Activated effector memory CD4-positive, alpha-beta T cell treated with Interleukin-2 at 50 U/mL for 16 hours (primary cell): ENCODE measurements around the gene TMEM242.

ENCODE experiments used
- DNase-seq: peaks from one replicate; pipeline ENCODE4 v3.0.0-alpha.2; 2020

Gene TMEM242

DNA sequence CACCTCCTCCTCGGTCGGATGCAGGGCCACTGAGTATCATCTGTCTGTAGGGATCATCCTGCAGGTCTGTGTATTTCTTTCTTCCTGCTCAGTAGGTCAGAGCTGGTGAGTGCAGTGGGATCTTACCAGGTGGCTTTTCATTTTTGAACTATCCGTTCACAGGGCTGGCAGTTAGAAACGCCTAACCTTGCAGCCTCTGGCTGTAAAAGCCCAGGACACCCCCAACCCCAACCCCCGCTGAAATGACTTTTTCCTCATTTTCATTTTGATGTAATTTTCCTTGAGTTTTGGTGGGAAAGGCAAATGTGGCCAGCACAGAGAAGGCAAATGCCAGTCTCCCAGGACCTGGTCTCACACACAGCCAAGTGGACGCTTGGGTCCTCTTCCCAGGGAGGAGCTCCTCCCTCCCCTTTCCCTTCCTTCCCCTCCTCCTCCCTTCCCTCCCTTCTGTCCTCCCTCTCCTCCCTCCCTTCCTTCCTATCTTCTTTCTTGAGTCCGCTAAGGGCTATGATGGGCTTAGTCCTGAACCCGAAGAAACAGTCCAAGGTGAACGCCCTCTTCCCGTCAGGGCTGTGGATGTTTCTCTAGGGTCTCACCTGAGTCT, 36.0 kb downstream of the TMEM242 start:
- DNase-seq = no peak

DNA sequence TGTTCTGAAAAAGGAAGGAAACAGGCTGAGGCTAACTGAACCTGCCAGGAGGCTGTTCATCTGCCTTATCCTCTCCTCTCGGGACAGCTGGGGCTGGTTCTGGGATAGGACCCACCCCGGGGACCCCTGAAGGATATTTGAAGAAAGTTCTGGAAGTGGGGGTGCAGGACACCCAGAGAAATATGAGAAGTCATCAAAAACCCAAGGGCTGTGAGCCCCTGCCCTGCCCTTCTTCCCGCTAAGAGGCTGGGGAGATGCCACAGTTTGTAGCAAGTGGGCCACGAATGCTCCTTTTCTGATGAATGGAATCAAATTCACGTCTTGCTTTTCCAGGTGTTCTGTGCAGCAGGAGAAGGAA, 37.9 kb downstream of the TMEM242 start:
- no peak for DNase-seq

DNA sequence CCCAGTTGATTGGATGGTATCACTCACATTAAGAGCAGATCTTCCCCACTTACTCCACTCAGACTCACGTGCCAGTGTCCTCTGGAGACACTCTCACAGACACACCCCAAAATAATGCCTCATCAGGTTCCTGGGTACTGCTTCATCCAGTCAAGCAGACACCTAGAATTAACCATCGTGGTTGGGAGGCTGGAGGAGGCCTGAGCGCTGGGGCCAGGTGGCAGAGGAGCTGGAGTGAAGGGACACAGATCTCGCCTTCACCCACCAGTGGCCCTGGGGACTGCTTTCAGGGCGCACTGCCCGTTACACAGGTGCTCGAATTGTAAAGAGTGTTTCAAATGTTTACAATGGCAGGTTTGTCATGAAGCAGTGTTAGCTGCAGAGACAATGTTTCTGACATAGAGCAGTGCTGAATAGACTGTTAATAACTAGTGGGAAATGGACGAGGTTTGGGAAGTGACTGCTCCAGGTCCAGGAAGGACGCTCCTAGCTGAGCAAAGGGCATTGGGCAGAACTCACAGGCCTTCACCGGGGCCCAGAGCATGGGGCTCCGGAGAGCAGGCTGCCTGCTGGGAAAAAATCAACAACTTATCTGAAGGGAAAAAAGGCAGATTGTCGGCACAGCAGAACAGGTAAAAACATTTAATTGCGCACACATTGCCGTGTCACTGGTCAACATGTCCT, 38.4 kb downstream of the TMEM242 start:
- no peak for DNase-seq

DNA sequence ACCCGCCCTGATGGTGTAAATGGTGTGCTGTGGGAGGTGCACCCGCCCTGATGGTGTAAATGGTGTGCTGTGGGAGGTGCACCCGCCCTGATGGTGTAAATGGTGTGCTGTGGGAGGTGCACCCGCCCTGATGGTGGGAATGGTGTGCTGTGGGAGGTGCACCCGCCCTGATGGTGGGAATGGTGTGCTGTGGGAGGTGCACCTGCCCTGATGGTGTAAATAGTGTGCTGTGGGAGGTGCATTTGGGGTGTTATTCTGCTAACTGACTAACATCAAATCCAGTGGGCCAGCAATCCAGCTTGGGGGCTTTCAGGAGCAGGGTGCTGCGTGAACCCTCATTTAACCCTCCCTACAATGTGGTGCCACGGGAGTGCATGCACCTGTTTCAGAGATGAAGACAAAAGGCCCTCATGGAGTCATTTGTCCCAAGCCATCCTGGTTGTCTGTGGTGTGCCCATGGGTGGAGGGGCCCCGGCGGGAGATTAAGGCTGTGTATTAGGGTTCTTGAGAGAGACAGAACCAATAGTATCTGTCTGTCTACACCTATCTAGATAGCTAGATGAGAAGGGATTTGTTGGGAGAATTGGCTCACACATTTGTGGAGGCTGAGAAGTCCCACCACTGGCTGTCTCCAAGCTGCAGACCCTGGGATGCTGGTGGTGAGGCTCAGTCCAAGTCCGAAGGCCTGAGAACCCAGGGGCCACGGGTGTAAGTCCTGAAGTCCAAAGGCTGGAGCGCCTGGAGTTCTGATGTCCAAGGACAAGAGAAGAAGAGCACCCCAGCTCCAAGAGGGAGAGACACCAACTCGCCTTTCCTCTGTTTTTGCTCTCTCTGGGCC, 39.2 kb downstream of the TMEM242 start:
- DNase-seq = no peak

DNA sequence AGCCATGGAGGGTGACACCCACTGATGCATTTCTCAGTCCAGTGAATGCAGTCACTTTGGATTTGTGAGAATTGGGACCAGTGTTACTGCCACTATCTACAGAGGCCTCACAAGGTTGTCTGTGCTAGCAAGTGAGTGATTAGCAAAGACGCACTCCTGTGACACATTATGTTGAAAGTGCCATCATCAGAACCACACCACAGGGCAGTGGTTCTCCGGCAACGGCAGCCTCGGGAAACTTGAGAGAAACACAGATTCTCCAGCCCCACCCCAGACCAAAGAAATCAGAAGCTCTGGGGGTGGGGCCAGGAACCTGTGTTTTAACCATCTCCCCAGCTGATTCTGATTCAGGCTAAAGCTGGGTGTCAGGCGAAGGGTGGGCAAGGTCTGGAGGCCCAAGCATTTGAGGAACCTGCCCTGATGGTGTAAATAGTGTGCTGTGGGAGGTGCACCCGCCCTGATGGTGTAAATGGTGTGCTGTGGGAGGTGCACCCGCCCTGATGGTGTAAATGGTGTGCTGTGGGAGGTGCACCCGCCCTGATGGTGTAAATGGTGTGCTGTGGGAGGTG, 39.9 kb downstream of the TMEM242 start:
- DNase-seq = no peak

DNA sequence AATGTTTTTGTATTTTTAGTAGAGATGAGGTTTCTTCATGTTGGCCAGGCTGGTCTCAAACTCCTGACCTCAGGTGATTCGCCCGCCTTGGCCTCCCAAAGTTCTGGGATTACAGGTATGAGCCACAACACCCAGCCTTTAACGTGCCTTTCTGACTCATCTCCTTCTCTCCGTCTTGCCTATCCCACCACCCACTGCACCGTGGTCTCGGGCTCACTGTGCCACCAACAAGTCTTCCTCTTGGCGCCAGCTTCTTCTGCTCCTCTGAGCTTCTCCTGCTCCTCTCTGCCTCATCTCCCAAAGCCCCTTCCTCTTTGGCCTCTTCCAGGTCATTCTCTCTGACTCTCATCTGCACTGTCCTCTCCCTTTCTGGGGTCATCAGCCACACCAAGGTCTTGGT, 41.0 kb downstream of the TMEM242 start:
- no peak for DNase-seq

DNA sequence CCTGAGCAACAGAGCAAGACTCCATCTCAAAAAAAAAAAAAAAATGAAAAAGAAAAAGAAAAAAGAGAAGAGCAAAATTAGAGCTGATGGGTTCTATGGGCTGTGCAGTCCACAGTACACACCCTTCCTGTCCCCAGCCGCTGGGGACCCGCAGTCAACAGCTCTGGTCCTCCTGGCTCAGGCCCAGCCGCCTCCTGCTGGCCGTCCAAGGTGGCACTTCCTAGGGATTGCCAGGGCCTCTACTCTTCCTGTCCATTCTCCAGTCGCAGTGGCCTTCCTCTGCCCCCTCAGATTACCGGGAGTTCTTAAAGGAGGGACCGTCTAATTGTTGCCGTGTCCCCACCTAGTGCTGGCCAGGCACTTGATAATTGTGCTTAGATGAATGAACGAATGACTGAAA, 41.7 kb downstream of the TMEM242 start:
- no peak for DNase-seq

DNA sequence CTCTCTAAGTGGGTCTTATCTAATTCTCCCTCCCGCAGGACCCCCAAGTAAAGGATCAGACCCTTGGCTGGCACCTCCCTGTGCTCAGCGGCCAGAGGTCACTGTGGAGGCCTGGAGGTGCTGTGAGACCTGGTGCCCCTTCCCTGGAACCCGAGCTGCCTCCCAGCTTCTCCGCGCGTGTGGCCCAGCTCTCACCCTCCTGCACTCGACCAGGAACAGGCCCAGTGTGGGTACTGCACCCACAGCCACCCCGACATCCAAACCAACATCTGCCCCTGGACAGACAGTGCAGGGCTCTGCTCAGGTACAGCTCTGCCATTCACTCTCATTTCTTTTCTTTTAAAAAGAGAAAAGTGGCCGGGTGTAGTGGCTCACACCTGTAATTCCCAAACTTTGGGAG, 42.4 kb downstream of the TMEM242 start:
- DNase-seq = no peak

DNA sequence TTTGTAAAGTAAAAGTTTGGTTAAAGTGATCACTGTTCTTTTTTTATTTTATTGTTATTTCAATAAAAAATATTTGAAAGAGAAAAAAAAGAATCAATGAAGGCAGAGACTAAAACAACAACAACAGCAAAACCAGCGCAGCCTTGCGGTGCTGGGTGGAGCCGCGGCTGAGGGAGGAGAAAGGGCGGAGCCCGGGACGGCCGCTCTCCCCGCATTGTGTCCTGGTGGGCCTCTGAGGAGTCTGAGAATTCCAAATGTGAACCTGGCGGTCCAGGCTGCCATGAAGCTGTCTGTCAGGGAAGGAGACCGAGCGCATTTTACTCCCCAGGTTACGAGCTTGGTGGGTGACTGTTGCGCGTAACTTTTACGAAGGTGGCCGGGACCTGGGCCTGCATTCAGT, 43.2 kb downstream of the TMEM242 start:
- DNase-seq = no peak

DNA sequence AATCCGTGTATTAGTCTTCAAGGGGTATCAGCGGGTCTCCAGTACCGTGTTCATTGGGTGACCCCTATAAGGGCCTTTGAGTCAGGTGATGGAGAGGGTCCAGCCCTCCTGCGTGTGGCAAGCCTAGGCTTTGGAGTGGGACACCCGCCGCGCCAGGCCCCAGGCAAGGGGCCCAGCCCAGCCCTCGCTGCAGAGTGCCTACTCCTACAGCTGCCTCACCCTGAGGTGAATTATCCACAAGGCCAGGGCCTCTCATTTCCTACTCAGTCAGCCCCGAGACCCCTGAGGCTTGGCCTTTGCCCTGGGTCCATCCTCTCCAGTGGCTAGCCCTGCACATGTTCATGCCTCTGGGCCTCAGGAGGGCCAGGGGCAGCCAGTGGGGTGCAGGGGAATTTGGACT, 45.1 kb downstream of the TMEM242 start:
- DNase-seq = no peak

DNA sequence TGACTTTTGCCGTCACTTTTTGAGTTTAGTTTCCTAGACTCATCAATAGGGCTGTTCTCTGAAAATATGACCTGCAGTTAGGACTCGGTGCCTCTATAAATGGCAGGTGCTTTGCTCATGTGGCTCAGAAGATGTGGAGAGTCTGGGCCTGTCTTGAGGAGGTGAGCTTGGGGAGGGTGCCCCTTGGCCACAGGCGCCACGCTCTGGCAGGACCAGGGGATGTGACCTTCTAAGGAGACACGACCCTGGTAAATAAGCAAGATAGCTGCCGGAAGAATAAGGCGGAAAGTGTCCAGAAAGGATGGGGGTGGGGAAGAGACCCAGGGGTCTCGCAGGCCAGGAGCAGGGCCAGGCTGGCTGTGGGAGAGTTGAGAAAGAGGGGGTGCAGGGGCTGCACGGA, 46.6 kb downstream of the TMEM242 start:
- no peak for DNase-seq

DNA sequence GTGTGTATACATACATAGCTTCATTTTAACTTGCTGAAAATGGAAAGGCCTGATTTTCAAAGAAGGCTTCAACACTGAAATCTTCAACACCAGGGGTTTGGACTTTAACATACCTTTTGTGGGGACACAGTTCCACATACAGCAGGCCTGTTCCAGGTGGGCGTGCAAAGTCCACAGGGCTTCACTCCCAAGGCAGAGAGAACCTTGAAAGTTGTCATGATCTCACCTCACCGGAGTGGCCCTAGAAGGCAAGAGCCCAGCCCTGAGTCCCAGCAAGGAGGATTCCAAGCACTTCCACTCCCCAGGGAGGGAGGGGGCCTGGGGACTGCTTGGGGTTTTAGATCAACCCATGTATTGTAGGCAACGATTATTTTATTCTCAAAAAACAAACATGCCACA, 47.2 kb downstream of the TMEM242 start:
- no peak for DNase-seq

DNA sequence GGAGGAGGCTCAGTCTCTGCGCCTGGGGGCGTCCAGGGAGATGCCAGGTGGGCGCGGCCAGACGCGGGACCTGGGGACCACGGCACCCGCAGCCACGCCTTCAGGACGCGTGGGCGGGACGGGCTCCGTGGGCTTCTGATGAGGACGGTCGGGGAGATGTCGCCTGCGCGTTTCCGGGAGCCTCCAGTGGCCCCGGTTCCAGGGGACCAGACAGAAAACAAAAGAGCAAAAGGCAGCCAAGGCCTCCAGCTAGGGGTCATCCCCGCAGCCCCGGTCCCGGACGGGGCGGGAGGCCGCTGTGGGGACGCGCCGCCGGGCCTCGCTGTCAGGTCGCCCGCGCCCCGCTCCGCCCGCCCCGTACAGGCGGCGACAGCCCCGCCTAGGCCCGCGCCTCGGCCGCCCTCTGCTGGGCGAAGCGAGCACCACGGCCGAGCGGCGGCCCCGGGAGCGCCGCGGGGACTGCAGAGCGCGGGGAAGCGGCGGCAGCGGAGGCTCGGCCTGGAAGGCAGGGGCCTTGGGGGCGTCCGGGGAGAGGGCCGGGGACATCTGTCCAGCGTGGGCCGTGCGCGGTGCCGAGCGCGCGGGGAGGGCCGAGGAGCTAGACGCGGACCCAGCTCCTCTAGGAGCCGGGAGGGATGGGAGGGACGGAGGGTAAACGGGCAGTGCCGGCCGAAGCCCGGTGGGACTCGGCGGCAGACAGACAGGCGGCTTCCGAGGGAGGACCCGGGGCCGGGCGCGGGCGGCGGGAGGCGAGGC, 48.7 kb downstream of the TMEM242 start:
- DNase-seq = peak; percentile 78

DNA sequence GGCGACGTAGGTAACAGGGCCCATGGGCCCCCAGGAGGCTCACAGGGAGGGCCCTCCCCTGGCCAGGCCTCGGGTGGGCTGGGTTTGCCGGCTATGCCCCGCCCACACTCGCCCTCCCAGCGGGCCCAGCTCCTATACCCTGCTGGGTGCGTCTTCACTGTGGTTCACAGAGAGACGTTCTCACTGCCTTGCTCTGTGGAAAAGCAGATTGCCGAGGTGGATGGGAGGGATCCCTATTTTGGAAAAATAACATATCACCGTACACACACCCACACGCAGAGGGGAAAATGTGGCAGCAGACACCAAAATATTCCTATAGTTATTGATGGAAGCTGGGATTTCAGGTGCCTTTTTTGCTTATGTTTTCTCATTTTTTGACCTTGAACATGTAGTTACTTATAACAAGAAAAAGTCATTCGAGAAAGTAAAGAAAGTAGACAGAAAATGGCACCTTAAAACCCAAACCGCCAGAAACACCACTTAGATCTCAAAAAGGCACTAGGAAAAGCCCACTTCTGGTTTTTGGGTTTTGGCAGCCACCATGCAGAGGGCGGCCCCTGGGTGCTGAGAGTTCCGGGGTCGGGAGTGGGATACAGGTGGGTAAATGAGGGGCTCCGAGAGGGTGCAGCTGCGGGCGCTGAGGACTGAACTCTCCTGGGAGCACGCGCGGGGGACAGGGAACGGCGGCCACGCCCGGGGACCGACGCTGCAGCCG, 49.4 kb downstream of the TMEM242 start:
- DNase-seq = peak; percentile 55

DNA sequence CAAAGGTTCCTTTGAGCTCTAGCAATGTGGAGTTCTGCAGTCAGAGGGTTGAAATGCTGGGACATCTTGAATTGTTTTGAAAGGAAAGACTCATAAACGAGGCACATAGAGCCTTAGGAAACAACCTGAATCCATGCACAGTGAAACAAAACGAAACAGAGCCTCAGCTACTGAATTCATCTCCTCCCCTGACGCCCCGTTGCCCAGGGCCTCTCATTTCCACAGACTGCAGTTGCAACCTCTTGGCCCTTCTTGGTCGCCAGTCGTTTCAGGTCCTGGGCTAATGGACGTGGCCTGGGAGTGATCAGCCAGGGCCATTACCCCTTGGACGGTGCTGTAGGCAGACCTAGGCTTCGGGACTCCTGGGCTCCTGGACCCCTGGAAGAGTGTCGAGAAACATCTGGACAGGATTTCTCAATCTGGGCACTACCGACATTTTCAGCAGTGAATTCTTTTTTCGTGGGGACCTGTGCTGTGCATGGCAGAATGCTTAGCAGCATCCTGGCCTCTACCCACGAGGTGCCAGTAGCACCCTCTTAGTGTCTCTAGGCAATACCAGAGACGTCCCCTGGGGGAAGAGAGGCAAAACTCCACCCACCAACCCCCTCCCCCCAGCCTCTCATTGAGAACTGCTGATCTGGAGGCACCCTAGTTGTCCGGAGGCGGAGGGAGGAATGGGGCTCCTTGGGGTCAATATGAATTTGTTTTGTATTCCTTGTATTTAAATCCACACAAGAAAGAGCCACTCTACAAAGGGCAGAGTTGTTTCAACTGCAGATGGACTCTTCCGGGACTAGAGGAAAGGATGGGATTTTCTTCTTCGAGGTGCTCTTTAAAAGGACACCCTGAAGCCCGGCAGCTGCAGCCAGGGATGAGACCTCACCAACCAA, 50.2 kb downstream of the TMEM242 start:
- peak; percentile 11 for DNase-seq

DNA sequence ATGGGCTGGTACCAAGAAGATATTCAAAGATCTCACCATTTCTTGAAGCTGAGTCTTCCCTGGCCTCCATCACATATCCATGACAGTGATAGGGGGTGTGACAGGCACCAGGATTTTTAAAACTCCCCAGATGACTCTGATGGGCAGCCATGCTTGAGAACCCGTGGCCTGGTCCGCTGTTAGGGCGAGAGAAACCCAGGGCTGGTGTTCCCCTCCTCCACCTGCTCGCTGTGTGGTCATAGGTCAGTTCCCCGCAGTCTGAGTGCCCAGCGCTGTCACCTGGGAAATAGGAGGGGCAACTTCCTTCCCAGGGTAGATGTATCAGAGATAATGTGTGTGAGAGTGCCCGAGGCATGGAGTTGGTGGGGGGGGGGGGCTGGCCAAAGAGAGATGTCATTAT, 50.9 kb downstream of the TMEM242 start:
- no peak for DNase-seq

DNA sequence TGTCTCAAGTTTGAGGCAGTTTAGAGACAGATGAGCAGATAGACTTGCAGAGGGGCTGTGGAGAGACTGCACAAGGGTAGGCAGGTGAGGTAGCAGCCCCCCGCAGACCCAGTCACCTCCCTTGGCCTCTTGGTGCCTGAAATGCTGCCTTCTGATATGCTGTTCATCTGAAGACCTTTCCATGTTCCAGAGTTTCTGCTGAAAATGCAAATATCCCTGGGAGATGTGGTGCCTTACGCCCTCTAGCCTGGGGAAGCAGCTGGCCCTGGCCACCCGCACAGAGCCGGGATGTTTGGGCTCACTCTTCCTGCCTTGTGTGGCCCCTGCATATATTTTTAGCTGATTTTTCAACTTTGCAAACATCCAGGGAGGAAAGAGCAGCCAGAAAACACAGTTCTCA, 51.4 kb downstream of the TMEM242 start:
- no peak for DNase-seq

DNA sequence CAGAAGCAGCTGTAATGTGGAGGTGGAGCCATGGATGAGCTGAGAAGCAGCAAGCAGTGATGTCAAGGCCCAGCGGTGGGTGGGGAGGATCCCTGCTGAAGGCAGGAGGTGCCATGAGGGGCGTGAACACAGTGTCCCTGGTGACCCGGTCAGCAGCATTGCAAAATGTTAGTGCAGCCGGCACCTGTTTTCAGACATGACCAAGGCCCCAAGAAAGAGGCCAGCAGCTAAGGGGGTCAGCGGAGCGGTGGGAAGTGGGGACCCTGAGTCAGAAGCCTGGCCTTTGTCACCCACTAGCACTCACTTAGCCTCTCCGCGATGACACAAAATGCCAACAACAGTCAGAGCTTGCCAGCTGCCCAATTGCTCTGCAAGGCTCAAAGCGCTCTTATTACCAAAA, 51.9 kb downstream of the TMEM242 start:
- no peak for DNase-seq

DNA sequence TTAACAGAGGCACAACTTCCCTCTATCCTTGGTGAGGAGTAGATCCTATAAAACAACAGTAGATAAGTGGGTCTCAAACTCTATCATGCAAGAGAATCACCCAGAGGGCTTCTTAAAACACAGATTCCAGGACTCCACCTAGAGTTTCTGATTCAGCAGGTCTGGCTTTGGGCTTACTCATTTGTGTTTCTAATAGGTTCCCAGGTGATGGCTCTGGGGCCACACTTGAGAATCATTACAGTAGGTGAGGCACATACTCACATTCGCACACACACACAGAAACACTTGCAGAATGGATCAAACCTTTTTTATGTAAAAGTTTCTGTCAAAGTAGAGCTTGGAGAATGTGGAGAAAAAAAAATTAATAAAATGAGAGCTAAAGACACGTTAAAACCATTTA, 52.4 kb downstream of the TMEM242 start:
- DNase-seq = no peak

DNA sequence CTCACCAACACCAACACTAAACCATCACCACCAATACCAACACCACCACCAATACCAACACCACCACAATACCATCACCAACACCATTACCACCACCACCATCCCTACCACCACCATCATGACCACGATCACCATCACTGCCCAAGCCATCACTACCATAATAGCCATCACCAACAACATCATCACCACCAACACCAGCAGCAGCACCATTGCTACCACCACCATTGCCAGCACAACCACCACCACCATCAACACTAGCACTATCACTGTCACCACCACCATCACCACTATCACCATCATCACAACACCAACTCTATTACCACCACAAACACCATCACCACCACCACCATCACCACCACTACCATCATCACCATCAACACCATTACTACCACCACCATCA, 53.0 kb downstream of the TMEM242 start:
- DNase-seq = no peak

DNA sequence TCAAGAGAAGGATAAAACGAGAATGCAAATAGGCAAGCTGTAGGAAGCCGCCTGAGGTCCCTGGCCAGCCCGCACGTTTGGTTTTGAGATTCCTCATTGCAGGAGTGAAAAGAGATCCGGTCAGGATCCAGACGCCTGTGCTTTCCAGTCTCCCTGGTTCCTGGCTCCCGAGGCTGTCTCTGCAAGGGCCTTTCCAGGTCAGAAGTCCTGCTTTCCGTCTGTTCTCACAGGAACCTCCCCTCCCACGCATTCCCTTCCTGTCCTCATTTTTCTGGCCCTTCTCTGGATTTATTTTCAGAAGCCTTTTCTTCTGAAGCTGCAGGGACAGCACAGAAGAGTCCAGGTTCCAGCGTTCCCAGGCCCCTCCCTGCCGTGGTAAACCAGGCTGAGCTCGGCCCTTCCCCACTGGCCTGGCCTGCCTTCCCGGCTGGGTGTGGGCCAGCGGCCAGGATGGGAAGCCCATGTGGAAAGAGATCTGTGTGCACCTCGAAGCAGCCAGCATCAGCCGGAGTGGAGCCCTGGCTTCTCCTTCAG, 54.0 kb downstream of the TMEM242 start:
- no peak for DNase-seq
